OCI-M2 (cell line): ENCODE data around the gene TMEM52.
A peak's percentile ranks its signal among the peaks of the same experiment; 100 is the strongest.

Experiments
- DNase-seq: peaks from one replicate; lab custom pipeline; 2025; ENCODE audit not compliant: unreplicated experiment; lab: John Stamatoyannopoulos, UW

The TMEM52 gene

DNA sequence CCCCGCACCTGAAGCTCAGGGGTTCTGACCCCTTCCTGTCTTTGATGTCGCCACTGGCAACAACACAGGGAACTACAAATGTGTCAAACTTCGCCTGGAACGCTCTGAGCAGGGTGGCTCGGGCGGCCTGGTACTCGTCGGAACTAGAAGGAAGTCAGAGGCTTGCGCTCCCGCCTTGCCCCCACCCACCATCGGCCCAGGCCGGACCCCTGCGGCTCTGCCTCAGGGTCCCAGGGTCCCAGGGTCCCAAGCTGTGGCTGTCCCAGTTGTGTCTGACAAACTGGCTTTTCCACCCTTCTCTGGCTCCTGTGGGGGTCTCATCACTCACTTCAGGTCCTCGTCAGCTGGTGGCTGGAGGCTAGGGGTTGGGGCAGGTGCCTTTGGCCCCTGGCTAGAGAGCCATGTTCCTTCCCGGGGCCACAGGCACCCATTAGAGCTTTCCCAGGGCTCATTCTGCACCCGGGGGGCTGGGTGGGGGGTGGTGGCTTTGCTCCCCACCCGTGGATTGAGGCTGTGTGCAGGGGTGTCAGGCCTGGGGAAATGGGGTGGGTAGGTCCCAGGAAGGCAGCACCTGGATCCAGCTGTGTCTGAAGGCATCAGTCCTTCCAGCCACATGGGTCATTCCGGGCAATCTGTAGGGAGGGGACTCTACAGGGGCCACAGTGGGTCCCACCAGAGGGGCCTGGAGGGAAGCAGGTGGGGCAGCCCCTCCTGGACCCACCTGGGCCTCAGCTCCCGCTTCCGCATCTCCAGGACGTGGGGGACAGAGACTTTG lies 8.0 kb upstream of the TMEM52 start:
- no peak for DNase-seq

DNA sequence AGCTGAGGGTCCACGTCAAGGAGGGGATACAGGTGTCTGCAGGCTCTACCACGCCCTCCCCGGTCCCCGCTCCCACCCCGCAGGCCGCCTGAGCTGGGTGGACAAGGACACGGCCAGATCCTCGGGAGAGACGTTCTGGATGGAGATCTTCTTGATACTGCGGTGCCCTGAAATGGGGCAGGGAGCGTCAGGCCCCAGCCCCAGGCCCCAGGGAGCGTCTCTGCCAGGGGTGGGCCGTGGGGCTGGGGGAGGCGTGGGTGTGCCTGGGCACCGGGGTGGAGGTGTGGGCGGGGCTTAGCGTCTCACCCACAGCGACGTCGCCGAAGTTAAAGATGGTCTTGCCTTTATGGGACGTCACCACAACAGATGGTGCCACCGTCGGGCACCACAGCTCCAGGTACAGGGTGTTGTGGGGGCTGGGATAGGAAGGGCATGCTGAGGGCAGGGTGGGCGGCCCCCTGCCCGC lies 7.3 kb upstream of the TMEM52 start:
- no peak for DNase-seq

DNA sequence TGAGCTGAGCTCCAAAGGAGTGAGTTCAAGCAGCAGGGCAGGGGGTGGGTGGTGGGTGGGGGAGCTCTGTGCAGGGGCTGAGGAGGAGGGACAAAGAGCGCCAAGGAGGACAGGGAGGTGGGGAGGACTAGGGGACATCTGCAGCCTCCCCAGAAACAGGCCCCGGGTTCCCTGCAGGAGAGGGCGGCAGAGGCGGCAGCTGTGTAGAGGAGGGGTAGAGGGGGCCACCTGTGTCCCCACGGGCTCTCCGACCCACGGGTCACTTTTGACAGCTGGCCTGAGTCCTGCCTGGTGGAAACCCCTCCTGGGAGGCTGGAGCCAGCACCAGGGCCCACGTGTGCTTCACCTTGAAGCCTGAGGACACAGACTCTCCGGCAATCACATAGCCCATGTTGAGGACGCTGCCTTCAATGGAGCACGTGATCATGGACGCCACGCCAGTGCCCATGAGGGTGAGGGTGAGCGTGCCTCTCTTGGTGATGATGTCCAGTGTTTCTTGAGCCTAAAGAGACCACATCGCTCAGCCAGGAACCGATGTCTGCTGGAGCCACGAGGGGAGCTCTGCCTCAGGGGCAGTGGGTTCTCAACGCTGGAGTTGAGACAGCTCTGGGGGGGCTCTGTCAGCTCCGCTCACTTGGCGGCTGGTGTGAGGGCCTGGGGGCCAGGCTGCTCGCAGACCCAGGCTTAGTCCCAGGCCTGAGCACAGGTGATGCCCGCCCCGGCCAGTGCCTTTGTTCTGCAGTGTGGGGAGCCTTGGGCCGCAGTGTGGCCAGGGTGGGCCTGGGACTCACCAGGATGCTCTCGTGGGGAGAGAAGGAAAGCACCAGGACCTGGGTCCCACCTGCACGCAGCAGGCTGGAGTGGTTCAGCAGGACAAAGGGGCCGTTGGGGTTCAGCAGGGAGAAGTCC lies 6.6 kb upstream of the TMEM52 start:
- no peak for DNase-seq

DNA sequence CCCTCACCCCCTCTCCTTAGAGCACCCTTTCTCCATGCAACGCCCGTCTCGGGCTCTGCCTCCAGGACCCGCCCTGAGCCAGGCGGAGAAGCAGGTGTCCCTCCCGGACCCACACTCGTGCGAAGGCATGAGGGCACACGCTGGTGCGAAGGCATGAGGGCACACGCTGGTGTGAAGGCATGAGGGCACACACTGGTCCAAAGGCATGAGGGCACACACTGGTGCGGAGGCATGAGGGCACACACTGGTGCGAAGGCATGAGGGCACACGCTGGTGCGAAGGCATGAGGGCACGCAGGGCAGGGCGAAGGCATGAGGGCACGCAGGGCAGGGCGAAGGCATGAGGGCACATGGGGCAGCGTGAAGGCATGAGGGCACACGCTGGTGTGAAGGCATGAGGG lies 5.8 kb upstream of the TMEM52 start:
- DNase-seq, result no peak

DNA sequence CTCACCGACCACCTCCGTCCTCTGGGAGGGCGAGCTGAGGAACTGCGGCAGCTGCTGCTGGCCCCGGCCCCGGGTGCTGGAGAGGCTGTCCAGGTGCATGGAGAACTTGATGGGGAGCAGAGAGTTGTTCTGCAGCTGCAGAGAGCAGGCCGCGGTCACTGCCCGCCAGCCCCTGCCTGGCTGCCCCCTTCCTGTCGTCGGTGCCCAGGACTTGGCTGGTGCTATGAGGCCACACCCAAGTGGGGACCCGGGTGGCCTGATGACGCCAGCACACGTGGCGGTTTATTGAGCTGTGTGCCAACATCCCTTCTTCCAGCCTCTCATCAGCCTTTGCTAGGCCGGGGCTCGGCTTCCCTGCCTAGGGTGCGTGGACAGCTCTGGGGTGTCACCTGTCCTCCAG lies 5.3 kb upstream of the TMEM52 start:
- no peak for DNase-seq

DNA sequence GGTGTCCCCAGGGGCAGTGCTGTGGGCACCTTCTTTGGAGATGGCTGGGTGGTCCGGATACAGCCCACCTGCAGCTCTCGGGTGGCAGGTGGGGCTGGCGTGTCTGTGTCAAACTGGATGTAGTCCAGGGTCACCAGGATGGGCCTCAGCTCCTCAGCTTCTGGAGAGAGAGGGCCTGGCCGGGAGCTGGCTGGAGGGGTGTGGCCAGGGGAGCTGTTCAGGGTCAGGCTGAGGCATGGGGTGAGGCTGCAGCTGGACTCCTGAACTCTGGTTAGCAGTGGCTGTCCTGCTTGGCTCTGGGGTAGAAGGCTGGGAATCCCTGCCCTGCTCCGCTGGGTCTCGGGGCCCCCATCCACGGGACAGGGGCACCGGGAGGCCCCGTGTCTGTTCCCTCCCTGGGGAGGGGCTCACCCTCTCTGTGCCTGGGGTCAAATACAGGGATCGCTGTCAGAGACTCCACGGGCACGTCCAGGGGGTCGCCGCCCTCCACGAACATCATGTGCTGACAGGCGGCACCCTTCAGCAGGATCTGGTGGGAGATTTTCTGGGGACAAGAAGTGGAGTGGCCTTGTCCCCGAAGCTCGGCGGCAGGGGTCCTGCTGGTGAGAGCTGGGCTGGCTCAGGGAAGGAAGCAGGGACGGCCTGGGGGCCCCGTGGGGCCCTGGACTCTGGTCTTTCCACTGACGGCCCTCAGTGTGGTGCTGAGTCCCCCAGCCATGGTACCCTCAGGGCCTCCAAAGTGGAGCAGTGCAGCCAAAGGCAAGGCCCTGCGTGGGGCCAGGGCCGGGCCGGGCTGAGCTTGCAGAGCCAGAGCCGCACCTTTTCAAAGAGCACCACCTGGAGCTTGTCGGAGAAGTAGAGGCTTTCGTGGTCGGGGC lies 4.1 kb upstream of the TMEM52 start:
- DNase-seq, result no peak

DNA sequence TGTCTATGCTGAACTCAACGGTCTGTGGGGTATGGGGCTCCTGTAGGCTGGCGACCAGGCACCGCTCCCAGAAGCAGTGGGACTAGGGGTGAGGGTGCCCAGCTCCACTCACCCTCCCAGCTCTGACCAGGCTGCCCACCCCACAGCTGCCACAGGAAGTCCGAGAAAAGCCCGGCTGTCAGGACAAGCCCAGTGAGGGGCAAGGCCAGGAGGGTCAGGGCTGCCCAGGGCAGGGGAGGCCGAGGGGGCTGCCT lies 3.5 kb upstream of the TMEM52 start:
- no peak for DNase-seq

DNA sequence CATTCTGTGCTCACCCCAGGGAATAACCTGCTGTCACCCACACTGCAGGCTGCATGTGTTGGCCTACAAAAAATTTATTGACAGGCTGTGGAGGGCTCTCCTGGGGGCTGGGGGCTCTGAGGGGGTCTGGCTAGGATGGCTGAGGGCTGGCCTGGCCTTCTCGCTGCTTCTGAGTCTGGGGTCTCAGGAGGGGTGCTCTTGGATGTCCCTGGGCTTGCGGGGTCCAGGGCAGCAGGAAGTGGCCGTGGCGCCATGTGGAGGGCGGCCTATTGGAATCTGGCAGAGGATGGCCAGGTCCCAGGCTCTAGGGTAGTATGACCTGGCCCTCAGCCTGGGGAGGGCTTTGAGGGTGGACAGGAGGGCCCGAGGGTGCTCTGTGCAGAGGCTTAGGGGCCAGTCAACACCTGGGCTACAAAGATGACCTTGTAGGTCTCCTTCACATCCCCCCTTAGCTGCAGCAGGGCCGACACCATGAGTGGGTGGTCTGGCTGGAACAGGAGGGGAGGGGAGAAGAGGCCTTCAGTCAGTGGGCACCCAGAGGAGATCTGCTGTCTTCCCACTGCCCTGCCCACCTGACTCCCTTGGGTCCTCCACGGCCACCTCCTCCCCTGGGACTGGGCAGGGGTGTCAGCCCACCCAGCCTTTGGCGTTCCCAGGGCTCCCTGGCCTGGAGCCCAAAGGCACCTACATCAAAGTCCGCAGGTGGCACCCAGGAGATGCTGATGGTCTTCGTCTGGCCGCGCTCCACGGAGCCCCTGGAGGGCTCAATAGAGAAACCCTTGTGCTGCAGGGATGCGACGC lies 3.0 kb upstream of the TMEM52 start:
- no peak for DNase-seq

DNA sequence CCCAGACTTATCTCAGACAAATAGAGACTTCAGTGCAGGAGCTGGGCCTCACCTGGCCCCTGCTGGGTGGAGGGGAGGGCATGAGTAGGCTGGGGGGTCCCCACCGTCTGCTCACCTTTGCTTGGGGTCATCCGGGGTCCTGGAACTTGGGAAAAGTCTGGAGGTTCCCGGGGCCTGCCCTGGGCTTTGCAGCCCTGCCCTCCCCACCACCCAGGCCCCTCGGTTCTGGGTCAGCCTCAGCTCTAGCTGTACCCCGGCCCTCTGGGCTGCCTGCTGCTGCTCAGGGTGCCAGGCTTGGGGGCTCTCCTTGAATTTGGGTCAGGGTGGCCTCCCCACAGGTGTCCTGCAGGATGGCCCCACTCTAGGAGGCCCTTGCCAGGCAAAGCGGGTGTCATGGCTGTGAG lies 2.4 kb upstream of the TMEM52 start:
- no peak for DNase-seq

DNA sequence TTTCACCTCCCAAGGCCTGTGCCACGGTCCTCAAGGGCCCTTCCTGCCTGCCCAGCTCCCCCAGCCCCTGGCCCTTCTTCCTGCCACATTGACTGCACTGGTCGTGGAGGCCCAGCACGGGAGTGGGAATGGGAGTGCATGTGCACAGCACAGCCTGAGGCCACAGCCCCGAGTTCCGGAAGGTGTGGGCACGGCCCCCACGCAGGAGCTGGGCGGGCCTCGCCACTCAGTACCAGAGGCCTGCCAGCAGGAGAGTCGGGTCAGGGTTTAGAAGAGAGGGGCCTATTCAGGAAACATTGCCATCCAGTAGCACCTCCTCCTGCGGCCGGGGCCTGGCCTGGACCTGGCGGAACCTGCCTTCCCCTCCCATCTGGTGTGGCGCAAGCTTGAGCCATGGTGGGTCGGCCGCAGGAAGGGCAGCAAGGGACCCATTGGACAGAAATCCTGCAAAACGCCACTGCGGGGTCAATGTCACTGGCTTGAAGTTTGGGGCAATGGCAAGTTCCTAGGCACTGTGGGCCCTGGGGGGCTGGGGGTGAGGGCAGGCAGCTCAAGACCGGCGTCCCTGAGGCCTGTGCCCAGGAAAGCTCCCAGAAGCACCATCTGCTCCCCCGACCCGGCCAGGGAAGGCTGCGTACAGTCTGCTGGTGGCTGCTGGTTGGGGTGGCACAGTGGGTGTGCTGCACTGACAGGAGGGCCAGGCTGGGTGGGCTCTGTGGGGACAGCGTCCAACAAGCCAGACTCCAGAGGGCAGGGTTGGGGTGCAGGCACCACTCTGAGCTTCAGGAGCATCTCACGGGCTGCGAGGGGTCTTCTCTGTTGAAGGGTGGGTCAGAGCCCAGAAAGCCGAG lies 1.8 kb upstream of the TMEM52 start:
- no peak for DNase-seq

DNA sequence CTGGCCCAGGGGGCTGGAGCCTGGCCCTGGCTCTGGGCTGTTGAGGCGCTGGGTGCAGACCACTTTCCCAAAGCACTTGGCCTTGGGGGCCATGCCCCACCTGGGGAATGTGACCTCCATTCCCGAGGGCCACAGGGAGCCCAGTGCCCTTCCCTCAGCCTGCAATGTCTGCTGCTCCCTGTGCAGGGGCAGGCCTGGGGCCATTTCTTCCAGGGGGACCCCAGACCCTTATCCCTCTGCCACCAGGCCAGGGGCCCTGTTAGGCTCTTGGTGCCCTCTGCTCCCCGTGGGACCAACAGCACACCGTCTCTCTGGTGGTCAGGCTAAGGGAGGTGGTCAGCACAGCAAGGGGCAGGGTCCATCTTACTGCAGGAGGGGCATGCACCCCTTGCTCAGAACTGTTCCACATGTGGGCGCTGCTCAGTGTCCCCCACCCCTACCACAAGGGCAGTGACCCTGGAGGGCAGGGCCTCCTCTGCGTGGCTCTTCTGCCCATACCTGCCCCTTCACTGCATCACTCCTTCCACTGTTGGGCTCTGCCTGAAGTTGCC lies 1.1 kb upstream of the TMEM52 start:
- DNase-seq, result no peak

DNA sequence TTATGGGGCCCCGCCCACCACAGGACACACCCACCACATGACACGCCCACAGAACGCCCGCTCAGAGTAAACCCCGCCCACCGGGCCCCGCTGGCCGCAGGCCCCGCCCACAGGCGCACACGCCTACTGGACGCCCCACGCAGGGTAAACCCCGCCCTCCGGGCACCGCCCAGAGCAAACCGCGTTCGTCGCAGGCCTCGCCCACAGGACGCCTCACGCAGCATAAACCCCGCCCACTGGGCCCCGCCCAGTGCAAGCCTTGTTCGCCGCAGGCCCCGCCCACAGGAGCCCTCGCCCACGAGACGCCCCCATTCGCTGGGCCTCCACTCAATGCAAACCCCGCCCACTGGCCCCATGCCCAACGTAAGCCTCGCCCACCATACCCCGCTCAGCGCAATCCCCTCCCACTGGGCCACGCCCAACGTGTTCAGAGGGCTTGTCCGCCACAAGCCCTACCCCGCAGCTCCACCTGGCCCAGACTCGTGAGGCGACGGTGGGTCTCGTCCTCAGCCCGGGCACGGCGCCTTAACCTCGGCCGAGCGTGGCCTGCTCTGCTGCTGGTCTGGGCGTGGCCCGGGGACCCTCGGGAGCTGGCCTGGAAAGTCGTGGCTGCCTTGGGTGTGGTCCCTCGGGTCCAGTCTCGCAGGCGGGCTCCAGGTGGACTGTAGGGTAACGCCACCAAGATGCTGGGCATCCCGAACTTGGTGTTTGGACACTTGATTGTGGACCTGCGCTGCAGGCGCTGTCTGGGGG lies 401 bp upstream of the TMEM52 start:
- DNase-seq, result peak; percentile 87

DNA sequence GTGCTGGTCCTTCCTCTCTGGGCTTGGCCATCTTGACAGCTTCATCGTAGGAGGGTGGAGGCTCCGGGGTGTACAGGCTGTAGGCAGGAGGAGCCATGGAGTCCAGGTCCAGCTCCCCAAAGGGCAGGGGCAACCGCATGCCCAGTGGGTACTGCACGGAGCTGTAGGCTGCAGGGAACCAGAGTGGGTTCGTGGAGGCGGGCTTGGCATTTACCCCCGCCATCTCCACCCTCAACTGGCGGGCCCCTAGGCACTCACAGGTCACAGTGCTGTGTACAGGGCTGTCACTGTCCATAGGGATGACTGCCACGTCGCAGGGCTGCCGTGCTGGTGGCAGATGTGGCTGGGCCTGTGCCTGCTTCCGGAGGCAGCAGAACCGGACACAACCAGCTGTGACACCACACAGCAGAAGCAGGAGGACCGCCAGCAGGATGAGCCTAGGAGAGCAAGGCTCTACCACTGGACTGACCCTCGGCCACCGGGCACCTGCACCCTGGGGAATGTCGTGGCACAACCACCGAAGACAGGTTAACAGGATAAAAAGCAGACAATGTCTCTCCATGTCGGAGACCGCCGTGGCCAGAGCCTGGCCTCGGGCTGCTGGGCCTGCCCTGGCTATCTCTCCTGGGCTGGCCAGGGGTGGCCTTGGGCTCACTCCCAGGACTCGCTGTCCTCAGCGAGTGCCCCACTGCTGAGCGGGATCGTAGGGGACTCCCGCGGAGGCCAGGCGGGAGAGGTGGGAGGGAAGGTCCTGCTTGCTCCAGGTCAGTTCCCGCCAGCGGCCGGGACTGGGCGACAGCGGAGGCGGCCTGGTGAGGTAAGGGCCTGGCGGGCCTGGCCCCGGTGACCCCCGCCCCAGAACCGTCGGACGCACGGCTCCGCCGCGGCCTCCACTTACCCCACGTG lies 831 bp downstream of the TMEM52 start:
- DNase-seq, result no peak

DNA sequence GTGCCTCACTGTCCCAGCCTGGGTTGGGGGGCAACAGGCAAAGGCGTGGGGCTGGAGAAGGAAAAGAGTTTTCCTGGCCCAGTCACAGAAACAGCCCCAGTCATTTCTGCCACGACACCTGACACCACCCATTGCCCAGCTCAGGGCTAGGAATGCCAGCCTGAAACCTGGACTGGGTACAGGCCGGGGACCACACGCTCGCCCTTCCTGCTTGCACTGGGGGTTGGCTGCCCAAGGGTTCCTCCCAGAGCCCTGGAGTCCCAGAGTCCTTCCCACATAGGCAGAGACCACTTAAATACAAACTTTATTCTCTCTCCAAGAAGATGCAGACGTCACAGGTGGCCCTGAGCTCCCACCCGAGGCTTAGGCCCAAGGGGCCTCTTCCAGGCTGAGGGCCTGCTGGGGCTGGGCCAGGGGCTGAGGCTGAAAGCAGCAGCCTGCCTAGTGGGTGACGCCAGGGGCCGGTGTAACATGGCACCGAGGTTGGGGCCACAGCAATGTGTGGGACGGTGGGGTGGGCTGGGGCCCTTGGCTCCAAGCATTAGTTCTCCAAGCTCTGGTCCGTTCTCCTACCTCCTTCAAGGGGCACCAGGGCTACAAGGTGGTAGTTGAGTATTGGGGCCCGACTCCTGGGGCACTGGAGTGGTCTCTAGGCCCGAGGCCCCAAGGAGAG lies 1.6 kb downstream of the TMEM52 start:
- no peak for DNase-seq

DNA sequence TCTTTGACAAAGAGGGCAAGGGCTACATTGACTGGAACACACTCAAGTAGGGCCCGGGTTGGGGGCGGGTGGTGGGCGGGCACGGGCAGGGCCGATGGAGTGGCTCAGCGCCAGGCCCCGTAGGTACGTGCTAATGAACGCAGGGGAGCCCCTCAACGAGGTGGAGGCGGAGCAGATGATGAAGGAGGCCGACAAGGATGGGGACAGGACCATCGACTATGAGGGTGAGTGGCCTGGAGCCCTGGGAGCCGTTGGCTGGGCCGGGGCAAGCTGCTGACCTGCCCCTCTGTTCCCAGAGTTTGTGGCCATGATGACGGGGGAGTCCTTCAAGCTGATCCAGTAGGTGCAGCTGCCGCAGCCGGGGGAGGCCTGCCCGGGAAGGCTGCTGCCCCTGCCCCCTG lies 2.2 kb downstream of the TMEM52 start:
- no peak for DNase-seq

DNA sequence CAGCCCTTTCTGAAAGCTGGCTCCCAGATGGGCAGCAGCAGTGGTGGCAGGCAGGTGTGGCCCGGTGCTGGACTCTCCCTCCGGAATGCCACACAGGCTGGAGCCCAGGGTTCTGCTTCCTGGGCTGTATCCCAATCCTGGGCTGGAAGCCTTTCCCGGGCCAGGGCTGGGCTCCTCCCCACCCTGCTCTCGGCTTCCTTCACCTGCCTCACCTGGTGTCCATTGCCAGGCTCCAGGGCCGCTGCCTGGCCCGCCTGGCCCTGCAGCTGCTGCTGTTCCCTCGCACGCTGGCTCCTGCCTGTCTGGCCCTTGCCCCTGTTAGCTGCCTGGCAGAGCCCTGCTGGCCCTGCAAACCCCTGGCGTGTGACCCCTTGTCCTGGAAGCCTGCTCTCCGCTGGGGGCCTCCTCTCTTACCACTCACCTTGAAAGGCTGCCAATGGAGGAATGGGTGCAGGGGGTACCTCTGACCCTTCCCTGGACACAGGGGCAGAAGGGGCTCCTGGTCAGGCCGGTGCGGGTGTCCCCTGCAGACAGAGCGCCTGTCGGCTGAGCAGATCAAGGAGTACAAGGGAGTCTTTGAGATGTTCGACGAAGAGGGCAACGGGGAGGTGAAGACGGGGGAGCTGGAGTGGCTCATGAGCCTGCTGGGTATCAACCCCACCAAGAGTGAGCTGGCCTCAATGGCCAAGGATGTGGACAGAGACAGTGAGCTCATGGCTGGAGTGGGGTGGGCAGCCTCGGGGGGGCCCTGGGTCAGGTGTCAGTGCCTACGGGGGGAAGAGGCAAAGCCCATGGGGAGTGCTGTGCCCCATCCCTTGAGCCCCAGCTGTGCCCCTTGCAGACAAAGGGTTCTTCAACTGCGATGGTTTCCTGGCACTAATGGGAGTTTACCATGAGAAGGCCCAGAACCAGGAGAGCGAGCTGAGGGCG lies 2.9 kb downstream of the TMEM52 start:
- no peak for DNase-seq
